GM18508 (cell line): Measurements from ENCODE around the gene TTC27.

ENCODE experiments used
- ATAC-seq: cut with Tn5 transposase; IDR thresholded peaks from one replicate; pipeline ENCODE4 v1.9.1; 2021; ENCODE audit warnings: moderate number of reproducible peaks; ENCODE audit not compliant: insufficient read depth, unreplicated experiment

Gene TTC27

GRCh38 chr2:32801741-32802140 is 173.9 kb downstream of the TTC27 start:
- ATAC-seq: no peak

- no peak for ATAC-seq
Observed at GRCh38 chr2:32802877-32803276, 175.0 kb downstream of the TTC27 start.

GRCh38 chr2:32804205-32804604 is 176.4 kb downstream of the TTC27 start:
- no peak for ATAC-seq

- no peak for ATAC-seq
Observed at GRCh38 chr2:32805104-32806095, 177.6 kb downstream of the TTC27 start.

- no peak for ATAC-seq
Observed at GRCh38 chr2:32806857-32807256, 179.0 kb downstream of the TTC27 start.

- ATAC-seq: no peak
Observed at GRCh38 chr2:32807662-32808061, 179.8 kb downstream of the TTC27 start.

- no peak for ATAC-seq
Observed at GRCh38 chr2:32810909-32811495, 183.2 kb downstream of the TTC27 start.

GRCh38 chr2:32811696-32812095 is 183.8 kb downstream of the TTC27 start:
- ATAC-seq: no peak

- no peak for ATAC-seq
Observed at GRCh38 chr2:32812316-32812715, 184.5 kb downstream of the TTC27 start.

GRCh38 chr2:32820088-32820487 is 192.2 kb downstream of the TTC27 start:
- ATAC-seq: no peak

GRCh38 chr2:32820701-32821100 is 192.9 kb downstream of the TTC27 start:
- no peak for ATAC-seq

- no peak for ATAC-seq
Observed at GRCh38 chr2:32824070-32824809, 196.4 kb downstream of the TTC27 start.

GRCh38 chr2:32825291-32825712 is 197.5 kb downstream of the TTC27 start:
- ATAC-seq: no peak

GRCh38 chr2:32830196-32830595 is 202.3 kb downstream of the TTC27 start:
- ATAC-seq: no peak

GRCh38 chr2:32832821-32833220 is 205.0 kb downstream of the TTC27 start:
- no peak for ATAC-seq

GRCh38 chr2:32833709-32834108 is 205.9 kb downstream of the TTC27 start:
- no peak for ATAC-seq

GRCh38 chr2:32835148-32835547 is 207.3 kb downstream of the TTC27 start:
- ATAC-seq: no peak

- no peak for ATAC-seq
Observed at GRCh38 chr2:32836933-32837332, 209.1 kb downstream of the TTC27 start.

GRCh38 chr2:32838418-32838817 is 210.6 kb downstream of the TTC27 start:
- ATAC-seq: no peak

GRCh38 chr2:32838949-32839348 is 211.1 kb downstream of the TTC27 start:
- ATAC-seq: no peak
